Body of pancreas (tissue), 4 donors: Measurements from ENCODE around the gene SLC12A5.

Experiments
- CTCF ChIP-seq, 7 experiments: fragments of 450-650 bp in 4 of 7; fragments of 200-600 bp in 3 of 7; sonication (generic) in 3 of 7; IDR thresholded peaks; one replicate each; pipeline ENCODE4 v1.5.1; 2016 to 2019; ENCODE audit warnings: antibody characterized with exemption in 7 of 7
- POLR2A ChIP-seq, 3 donors: fragments of 450-650 bp; IDR thresholded peaks; one replicate each; pipeline ENCODE4 v1.6.1; 2016; ENCODE audit warnings: antibody characterized with exemption in 3 of 3, mild to moderate bottlenecking in 2 of 3

GRCh38 chr20:46009816-46010215, 19.2 kb upstream of the SLC12A5 start:
- no peak for TF ChIP-seq CTCF (IDR thresholded peaks at IDR 0.05)
- TF ChIP-seq POLR2A (IDR thresholded peaks at IDR 0.05), result no peak
